Tibial nerve (tissue), 4 donors: ENCODE measurements around the gene MRPS27.

Source experiments
- EP300 ChIP-seq, 2 donors: sonication (generic); formaldehyde crosslinking; IDR thresholded peaks; one replicate each; pipeline ENCODE4 v1.6.1; 2017; ENCODE audit warnings: antibody characterized with exemption in 2 of 2, mild to moderate bottlenecking in 1 of 2
- POLR2A ChIP-seq, 2 donors: fragments of 450-650 bp; IDR thresholded peaks; one replicate each; pipeline ENCODE4 v1.6.1; 2017; ENCODE audit warnings: antibody characterized with exemption in 2 of 2, mild to moderate bottlenecking in 2 of 2, moderate library complexity in 2 of 2
- TF ChIP-seq, protein P1 (sequence below), 5 experiments: fragments of 200-600 bp in 3 of 5; fragments of 450-650 bp in 2 of 5; sonication (generic) in 3 of 5; IDR thresholded peaks; one replicate each; pipeline ENCODE4 v1.5.1; 2016 to 2019; ENCODE audit warnings: antibody characterized with exemption in 5 of 5, mild to moderate bottlenecking in 3 of 5, moderate library complexity in 2 of 5

- no peak for TF ChIP-seq POLR2A (IDR thresholded peaks at IDR 0.05)
- TF ChIP-seq, protein P1, sequence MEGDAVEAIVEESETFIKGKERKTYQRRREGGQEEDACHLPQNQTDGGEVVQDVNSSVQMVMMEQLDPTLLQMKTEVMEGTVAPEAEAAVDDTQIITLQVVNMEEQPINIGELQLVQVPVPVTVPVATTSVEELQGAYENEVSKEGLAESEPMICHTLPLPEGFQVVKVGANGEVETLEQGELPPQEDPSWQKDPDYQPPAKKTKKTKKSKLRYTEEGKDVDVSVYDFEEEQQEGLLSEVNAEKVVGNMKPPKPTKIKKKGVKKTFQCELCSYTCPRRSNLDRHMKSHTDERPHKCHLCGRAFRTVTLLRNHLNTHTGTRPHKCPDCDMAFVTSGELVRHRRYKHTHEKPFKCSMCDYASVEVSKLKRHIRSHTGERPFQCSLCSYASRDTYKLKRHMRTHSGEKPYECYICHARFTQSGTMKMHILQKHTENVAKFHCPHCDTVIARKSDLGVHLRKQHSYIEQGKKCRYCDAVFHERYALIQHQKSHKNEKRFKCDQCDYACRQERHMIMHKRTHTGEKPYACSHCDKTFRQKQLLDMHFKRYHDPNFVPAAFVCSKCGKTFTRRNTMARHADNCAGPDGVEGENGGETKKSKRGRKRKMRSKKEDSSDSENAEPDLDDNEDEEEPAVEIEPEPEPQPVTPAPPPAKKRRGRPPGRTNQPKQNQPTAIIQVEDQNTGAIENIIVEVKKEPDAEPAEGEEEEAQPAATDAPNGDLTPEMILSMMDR (IDR thresholded peaks at IDR 0.05): no peak
- TF ChIP-seq EP300 (IDR thresholded peaks at IDR 0.05): no peak
Observed at GRCh38 chr5:72197393-72197792, 122.6 kb downstream of the MRPS27 start.
